ENCODE data around the gene NPTN.
A peak's percentile ranks its signal among the peaks of the same experiment; 100 is the strongest.

The NPTN gene

DNA sequence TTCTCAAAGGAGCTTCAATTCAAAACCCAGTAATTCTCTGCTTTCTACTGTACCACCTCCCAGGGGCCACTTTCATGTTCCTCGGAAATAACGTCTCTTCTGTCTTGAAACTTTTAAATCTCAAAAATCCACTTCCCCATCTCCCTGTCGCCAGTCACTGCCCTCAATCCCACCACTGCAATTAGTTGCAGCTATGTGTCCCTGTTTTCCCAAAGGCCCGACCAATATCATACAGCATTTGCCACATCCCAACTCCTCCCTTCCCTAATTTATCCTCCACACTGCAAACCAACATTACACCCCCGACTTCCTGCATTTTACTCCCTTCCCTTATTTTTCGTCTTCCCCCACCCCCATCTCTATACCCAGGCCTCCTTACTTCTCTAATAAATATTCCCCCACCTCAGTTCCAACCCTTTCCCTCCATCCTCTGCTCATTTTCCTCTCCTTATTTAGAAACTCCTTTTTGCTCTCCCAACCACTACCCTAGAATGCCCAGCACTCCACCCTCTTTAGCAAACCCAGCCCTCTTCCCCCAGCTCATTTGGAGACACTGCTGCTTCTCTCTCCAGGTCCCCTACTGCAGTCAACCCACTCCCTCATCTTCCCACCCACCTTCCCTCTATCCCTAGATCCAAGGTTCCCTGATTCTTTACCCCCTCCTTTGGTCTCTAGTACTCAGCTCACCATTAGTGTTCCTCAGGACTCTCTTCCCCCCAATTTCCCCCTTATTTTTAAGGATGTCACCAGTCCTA, 1.1 kb downstream of the NPTN start:
- peak; percentile 31 for DNase-seq

DNA sequence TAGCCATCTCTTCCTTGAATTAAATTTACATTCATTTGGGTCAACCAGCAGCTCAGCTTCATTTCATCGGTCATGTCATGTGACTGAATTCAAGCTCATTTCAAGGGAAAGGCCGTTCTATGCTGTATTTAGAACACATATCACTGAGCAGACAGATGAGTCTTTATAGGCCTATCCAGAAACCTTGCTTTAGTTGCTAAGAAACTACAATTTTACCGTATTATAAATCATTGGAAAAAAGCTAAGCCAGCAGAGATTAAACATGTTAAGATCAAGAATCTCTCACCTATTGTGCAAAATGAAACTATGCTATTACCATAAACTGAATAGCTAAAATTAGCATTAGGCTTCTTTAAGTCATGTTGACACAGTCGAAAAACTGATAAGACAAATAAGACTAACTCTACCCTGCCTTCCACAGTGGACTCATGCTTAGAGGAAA, 2.2 kb downstream of the NPTN start:
- DNase-seq = no peak

- DNase-seq = no peak
Measured at GRCh38 chr15:73629798-73630429, 3.3 kb downstream of the NPTN start.

- no peak for DNase-seq
Measured at GRCh38 chr15:73628976-73629797, 4.0 kb downstream of the NPTN start.

- DNase-seq = no peak
Measured at GRCh38 chr15:73628102-73628501, 5.1 kb downstream of the NPTN start.

- DNase-seq = no peak
Measured at GRCh38 chr15:73626072-73626471, 7.1 kb downstream of the NPTN start.

DNA sequence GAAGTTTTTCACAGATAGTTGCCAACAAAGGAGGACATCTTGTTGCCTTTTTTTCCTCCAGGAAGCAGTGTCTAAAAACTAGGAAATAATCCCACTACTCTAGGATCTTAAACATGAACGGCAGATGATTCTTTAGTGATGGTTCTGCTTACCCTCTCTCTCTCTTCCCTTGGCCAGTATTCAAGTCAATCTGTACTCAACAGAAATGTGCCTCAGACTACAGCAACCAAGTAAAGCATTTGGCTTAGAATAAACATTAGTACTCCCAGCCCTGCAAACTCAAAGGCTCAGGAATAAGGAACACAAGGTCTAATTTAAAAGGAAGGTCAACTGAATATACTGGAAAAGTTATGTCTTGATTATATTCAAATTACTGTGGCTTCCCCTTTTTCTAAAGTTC, 8.7 kb downstream of the NPTN start:
- DNase-seq = no peak

- no peak for DNase-seq
Measured at GRCh38 chr15:73621286-73621826, 11.8 kb downstream of the NPTN start.

DNA sequence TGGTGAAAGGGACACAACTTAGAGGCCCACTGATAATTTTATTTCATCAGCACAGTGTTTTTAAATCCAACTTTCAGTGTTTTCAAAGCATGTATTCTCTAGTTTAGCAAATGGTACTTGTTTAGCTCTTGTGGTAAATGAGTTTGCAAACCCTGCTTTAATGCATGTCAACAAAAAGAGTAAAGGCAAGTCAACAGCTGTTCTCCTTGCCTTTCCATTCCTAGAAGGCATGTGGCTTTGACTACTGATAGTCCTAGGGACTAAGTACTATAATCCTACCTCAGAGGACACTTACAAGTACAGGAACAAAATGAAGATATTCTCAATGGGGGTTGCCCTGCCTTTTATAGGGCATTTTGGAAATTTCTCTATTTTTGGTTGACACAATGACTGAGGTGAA, 13.1 kb downstream of the NPTN start:
- DNase-seq = no peak

GRCh38 chr15:73617913-73618312, 15.3 kb downstream of the NPTN start:
- no peak for DNase-seq

DNA sequence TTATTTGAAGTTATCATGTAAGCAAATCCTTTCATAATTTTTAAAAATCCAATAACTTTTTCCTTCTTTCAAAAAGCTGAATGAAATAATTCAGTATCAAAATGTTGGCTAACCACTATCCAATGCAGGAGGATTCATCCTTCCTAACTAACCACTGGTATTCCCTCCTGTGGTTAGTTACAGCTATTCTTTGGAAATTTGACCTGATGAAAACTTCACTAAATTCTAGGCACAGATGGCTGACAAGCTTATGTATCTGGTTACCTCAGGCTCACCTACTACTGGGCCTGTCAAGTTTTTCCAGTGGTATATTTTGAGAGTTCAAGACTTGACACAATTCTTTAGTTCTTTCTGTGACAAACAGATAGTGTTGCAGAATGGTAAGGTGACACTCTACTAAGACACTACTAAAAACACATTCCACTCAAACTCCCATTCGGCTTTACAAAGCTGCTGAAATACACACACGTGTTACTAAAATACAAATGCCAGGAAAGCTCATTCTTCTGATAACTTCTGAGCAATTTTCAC, 15.8 kb downstream of the NPTN start:
- DNase-seq = no peak

GRCh38 chr15:73608941-73609340, 24.2 kb downstream of the NPTN start:
- no peak for DNase-seq

GRCh38 chr15:73608475-73608874, 24.7 kb downstream of the NPTN start:
- DNase-seq = no peak

- DNase-seq = no peak
Measured at GRCh38 chr15:73607843-73608242, 25.3 kb downstream of the NPTN start.

DNA sequence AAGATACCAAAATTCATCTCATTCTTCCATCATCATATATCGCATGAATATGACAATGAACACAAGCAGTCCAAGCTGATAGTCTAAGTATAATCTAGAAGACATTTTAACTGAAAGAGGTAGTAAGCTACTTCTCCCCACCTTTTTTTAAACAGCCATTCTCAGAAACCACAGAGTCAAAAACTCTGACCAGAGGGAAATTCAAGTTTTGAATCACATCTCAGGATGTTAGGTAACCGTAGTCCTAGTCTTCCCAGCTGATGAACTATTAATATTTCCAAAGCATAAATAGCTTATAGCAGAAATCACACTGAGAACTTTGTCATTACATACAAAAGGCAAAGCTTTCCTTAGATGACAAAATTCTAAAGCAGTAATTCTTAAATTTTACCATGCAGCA, 25.8 kb downstream of the NPTN start:
- DNase-seq = no peak

GRCh38 chr15:73605759-73606436, 27.3 kb downstream of the NPTN start:
- DNase-seq = no peak

GRCh38 chr15:73604477-73604876, 28.7 kb downstream of the NPTN start:
- DNase-seq = no peak

- DNase-seq = no peak
Measured at GRCh38 chr15:73602992-73603391, 30.2 kb downstream of the NPTN start.

GRCh38 chr15:73602446-73602843, 30.7 kb downstream of the NPTN start:
- DNase-seq = no peak

DNA sequence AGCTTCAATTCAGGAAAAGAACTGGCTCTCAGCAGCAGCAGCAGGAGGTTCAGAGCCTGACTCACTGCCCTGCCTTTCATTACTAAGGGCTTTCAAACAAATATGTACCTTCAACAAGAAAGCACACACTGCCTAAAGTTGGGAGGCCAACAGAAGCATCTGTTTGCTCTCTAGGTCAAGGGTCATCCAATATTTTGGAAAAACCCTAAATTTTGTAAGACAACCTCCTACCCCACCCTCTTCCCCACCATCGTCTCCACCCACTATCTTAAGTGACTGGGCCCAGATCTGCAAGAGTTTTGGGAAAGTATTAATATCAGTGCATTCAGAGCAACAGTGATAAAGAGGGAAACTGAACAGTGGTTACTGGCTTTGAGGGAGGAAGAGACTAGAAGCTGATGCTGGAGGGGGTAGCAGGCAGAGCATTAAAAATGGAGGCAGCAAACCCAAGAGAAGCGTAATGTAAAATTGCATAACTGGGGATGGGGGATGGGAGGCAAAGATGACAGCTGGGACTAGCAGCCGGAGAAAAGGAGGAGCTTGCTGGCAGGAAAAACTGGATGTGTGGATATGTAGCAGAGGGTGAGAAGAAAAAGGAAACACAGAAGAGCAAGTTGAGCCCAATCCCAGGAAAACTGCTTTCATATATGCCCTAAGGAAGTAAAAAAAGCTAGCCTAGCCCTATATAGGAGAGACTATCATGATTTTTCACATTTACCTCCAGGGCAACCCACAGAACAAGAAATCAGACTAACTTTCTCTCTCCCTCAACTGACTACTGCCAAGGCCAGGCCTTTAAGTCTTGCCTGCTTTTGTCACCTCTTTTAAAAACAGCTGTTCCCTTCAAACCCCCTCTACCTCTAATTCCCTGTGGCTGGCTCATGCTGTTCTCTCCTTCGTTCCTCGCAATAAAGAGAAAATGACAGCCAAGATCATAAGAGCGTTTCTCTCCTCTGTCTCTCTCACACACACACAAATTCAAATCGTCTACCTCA, 31.4 kb downstream of the NPTN start:
- DNase-seq = no peak
